Measurements from ENCODE around the gene WDR74. TPM values are rescaled to one million over a fixed set of nuclear protein-coding genes. Genes with fewer than 3 reads are reported as not detected.

WDR74 gene
- total RNA-seq, 1 experiment from 2014 or later, result 110 TPM

- TF ChIP-seq USF2 (CRISPR knock-in tag; IDR thresholded peaks at IDR 0.05) (no peak), PRDM15 (CRISPR knock-in tag; IDR thresholded peaks at IDR 0.05) (no peak), MAX (CRISPR knock-in tag; IDR thresholded peaks at IDR 0.05) (peak; percentile 86), ATF6 (CRISPR knock-in tag; IDR thresholded peaks at IDR 0.05) (no peak), ESRRA (CRISPR knock-in tag; IDR thresholded peaks at IDR 0.05; ENCODE audit: borderline replicate concordance) (peak; percentile 84), SMAD4 (CRISPR knock-in tag; IDR thresholded peaks at IDR 0.05) (no peak), NFYB (CRISPR knock-in tag; conservative IDR thresholded peaks at IDR 0.05; ENCODE audit: low read depth) (peak; percentile 21; the same call in 1 of the 2 replicates), TEAD4 (CRISPR knock-in tag; IDR thresholded peaks at IDR 0.05) (no peak), RELA (CRISPR knock-in tag; IDR thresholded peaks at IDR 0.05; ENCODE audit: borderline replicate concordance) (peak; percentile 92; the same call in 1 of the 2 replicates), NFE2L1 (CRISPR knock-in tag; IDR thresholded peaks at IDR 0.05) (no peak; the same call in 1 of the 2 replicates), ETV6 (CRISPR knock-in tag; IDR thresholded peaks at IDR 0.05) (peak; percentile 91), ZNF219 (CRISPR knock-in tag; IDR thresholded peaks at IDR 0.05; ENCODE audit: borderline replicate concordance) (no peak), OVOL2 (CRISPR knock-in tag; IDR thresholded peaks at IDR 0.05; ENCODE audit: borderline replicate concordance) (no peak), HMGA2 (CRISPR knock-in tag; IDR thresholded peaks at IDR 0.05) (no peak), SOX15 (CRISPR knock-in tag; IDR thresholded peaks at IDR 0.05) (no peak), ERG (CRISPR knock-in tag; IDR thresholded peaks at IDR 0.05) (no peak; the same call in 1 of the 2 replicates), PRRX2 (CRISPR knock-in tag; IDR thresholded peaks at IDR 0.05) (peak; percentile 62), JAZF1 (CRISPR knock-in tag; IDR thresholded peaks at IDR 0.05) (no peak), TCF7 (CRISPR knock-in tag; IDR thresholded peaks at IDR 0.05; ENCODE audit: low read depth) (peak; percentile 78; the same call in 1 of the 2 replicates), ATF3 (CRISPR knock-in tag; conservative IDR thresholded peaks at IDR 0.05) (no peak), ZNF232 (CRISPR knock-in tag; IDR thresholded peaks at IDR 0.05) (no peak), MLX (CRISPR knock-in tag; IDR thresholded peaks at IDR 0.05) (0 out of 2 replicates have a peak, but pooled peaks have one; percentile 23), E2F5 (CRISPR knock-in tag; IDR thresholded peaks at IDR 0.05) (peak; percentile 50; the same call in 1 of the 2 replicates), AFF4 (CRISPR knock-in tag; IDR thresholded peaks at IDR 0.05; ENCODE audit: borderline replicate concordance) (no peak), NR1H2 (CRISPR knock-in tag; IDR thresholded peaks at IDR 0.05) (no peak), ZNF416 (CRISPR knock-in tag; IDR thresholded peaks at IDR 0.05) (no peak)
Observed at GRCh38 chr11:62791501-62792201, 47.7 kb downstream of the WDR74 start, which contains the start of gene TMEM223 (continued).

Data from WTC11 (cell line).